PC-3 (cell line): ENCODE measurements around the gene TMEM218.

Source experiments
- EZH2 ChIP-seq: fragments of 300-600 bp; sonication (generic); IDR thresholded peaks from one replicate; pipeline ENCODE4 v1.6.1; 2017; ENCODE audit warnings: antibody characterized with exemption, mild to moderate bottlenecking, low read length; ENCODE audit not compliant: unreplicated experiment
- TF ChIP-seq, protein P1 (sequence below): fragments of 300-600 bp; sonication (generic); conservative IDR thresholded peaks from 2 replicates; pipeline ENCODE4 v1.5.1; 2017; ENCODE audit warnings: antibody characterized with exemption, low read depth, mild to moderate bottlenecking, low read length

DNA sequence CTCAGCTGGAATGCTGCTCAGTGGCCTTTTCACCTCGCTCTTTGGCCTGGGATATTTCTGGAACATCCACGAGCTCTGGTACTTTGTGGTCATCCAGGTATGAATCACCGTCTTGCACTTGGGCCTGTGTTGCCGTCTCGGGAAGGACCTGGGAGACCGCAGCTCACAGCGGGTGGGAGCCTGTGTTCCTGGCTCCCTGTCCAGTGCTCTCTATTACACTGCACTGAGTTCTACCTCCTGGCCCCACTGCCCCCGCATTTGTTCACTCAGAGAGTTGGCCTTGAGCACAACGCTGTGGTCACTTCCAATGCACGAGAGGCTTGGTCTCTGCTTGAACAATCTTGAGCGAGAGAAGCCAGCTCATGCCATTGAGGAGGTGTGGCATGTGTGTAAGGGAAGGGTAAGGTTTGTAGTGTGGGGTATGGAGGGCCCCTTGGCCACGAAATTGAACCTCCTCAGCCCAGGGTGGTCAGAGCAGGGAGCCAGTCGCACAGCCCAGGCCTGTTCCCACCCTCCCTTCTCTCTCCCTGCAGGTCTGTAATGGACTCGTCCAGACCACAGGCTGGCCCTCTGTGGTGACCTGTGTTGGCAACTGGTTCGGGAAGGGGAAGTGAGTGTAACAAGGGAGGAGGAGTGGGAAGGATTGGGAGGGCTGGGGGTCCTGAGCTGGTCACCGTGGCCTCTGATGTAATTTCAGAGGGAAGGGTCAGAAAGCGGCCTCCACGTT lies 32.1 kb downstream of the TMEM218 start:
- TF ChIP-seq, protein P1, sequence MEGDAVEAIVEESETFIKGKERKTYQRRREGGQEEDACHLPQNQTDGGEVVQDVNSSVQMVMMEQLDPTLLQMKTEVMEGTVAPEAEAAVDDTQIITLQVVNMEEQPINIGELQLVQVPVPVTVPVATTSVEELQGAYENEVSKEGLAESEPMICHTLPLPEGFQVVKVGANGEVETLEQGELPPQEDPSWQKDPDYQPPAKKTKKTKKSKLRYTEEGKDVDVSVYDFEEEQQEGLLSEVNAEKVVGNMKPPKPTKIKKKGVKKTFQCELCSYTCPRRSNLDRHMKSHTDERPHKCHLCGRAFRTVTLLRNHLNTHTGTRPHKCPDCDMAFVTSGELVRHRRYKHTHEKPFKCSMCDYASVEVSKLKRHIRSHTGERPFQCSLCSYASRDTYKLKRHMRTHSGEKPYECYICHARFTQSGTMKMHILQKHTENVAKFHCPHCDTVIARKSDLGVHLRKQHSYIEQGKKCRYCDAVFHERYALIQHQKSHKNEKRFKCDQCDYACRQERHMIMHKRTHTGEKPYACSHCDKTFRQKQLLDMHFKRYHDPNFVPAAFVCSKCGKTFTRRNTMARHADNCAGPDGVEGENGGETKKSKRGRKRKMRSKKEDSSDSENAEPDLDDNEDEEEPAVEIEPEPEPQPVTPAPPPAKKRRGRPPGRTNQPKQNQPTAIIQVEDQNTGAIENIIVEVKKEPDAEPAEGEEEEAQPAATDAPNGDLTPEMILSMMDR, result no peak
- TF ChIP-seq EZH2, result no peak
